Brain pericyte (primary cell): ENCODE data around the gene VDR.

Experiments
- DNase-seq: peaks from one replicate; pipeline ENCODE4 v3.0.0-alpha.2; 2012; ENCODE audit warnings: low read depth, low spot score

VDR gene

GRCh38 chr12:47795814-47796411, 108.9 kb downstream of the VDR start:
- DNase-seq, result no peak

DNA sequence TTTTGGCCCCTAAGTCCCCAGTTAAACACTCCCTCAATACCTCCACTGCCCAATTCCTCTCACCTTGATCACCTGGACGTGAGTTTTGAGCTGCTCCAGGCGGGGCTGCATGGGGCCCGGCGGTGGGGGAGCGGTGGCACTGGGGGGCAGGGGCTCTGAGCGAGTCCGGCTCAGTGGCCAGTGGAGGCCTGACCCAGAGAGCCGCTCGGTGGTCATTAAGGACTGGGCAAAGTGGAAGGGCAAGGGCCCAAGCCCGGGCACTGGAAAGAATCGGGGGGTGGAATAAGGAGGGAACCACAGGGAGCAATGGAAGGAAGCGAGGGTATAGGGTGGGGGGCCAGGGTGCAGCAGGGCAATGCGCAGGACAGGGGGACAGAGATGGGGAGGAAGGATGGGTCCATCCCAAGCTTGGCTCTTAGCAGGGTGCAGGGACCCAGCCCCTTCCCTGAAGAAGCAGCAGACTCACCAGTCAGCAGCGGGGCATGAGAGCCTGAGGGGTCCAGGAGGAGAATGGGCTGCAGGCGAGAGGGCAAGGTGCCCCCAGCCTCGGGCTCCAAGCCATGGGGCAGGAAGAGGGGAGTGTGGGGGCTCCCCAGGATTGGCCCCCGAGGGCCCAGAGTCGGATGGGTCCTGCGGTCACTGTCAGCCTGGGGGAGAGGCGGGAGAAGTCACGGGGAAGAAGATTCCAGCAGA, 109.5 kb downstream of the VDR start:
- DNase-seq, result no peak

- no peak for DNase-seq
These were observed 110.1 kb downstream of the VDR start for GRCh38 chr12:47794679-47795078.

DNA sequence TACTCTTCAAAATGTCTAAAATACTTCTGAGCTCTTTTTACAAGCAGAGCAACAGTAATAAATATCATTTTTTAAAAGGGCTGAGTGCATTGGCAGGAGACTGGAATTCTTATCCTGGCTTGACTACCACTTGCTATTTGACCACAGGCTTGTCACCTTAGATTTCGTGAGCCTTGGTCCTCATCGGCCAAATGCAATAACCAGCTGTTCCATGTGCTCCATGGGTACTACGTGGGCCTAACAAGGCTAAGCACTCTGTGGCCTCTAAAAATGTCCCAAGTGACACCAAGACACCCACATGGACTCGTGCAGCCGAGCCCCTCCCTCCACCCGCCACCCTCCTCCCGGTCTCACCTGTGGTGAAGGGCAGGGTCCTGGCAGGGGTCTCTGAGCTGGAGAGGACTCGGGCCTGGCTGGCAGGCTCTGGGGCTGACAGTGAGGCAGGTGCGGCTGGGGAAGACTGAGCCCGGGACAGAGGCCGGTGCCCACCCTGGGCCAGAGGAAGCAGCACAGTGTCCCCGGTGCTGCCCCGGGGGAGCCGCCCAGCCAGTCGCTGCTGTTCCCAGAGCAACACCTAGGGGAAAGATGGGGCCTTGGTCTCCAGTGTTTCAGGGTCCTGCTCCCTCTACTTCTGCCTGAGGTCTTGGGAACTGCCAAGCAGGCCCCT, 111.6 kb downstream of the VDR start:
- DNase-seq, result no peak

- no peak for DNase-seq
These were observed 112.9 kb downstream of the VDR start for GRCh38 chr12:47791874-47792273.
